Measurements from ENCODE around the gene NUP188. TPM values are rescaled to one million over a fixed set of nuclear protein-coding genes. Genes with fewer than 3 reads are reported as not detected.
"Not testable (repeated sequence)": the region's sequence is repeated elsewhere in the genome, so short reads cannot be mapped to it uniquely, and the experiment has no call there.

Gene NUP188
- total RNA-seq, 1 experiment from 2014 or later, result 75.5 TPM

DNA sequence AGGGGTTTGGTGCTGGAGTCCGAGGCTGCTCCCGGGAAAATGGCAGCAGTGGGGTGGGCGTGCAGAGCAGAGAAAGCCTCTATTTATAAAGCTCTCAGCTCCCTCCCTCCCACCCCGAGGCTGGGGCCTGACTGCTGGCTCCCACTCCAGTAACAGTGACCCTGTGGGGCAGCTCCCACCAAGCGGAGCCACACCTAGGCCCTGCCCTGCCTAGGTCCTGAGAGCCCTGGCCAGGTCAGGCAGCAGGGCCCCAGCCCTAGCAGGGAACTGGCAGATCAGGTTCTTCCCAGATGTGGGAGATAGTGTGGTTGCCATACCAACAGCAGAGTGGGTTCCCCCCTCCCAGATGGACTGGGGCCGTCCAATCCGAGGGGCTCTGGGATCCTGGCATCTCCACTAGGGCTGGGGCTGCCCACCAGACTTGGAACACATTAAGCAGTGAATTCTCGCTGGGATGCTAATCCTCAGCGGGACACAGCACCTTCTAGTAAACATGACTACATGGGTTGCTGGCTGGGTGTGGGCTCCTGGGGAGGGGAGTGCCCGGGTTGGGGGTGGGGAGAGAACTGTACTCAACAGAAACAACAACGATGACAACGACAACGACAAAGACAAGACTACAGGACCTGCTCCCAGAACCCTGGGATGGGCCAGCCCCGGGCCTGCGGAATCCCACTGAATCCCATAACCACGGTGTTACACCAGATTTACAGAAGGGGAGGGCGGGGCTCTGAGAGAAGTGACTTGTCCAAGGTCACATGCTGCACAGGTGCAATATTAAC lies 79.1 kb downstream of the NUP188 start:
- peak; percentile 84 for DNase-seq (ENCODE audit: low spot score)

DNA sequence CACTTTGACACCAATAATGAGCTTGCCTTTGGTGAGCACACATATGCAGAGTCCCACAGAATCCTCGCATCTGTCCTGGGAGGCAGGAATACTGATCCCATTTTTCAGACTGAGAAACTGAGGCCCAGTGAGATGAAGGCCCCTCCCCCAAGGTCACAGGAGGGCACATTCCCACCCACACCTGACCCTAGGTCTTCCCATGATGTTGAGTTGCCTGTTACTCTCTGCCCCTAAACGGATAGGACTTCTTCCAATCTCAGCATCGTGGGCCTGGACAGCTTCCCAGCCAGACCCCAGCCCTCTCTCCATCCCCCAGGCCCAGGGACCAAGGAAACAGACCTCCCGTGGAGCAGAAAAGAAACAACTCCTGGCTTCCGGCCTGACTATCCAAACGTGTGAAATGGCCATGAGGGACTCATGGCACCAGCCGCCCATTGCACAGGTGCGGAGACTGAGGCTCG lies 79.8 kb downstream of the NUP188 start:
- DNase-seq (ENCODE audit: low spot score), result no peak

GRCh38 chr9:129027685-129028191 lies 80.2 kb downstream of the NUP188 start:
- DNase-seq (ENCODE audit: low spot score), result peak; percentile 46

DNA sequence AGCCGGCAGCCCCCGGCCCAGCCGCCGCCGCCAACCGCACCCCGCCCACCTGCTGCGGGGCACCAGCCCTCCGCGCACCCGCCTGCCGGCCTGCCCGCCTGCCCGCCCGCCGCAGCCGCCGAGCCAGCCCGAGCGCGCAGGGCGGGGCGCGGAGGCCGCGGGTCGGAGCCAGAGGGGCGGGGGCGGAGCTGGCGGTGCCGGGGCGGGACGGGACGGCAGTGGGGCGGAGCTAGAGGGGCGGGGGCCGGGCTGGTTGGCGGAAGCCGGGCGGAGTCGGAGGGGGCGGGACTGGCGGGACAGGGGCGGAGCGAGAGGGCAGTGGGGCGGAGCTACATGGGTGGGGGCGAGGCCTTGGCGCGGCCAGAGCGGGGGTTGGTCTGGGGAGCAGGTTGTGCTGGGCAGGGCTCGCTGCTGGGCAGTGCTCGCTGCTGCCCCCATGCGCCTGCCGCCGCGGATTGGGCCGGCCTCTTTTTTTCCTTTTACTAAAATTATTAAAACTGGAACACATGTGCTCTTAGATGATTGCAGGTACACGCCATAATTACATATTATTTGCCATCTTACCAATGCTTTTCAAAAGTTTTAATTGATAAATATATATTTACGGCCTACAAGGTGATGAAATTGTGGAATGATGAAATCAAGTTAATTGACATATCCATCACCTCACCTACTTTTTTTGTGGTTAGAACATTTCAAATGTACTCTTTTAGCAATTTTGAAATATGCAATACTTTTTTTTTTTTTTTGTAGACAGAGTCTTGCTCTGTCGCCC lies 80.9 kb downstream of the NUP188 start, which contains the start of gene SH3GLB2:
Gene SH3GLB2, minus strand, starts transcription at position 140 of the 775 bp plus-strand sequence. CDS start 177 bp downstream, outside the sequence.
- DNase-seq (ENCODE audit: low spot score), result peak; percentile 92

GRCh38 chr9:129030191-129030590 lies 82.7 kb downstream of the NUP188 start:
- DNase-seq (ENCODE audit: low spot score), result no peak

GRCh38 chr9:129031514-129031913 lies 84.0 kb downstream of the NUP188 start:
- DNase-seq (ENCODE audit: low spot score), result no peak

DNA sequence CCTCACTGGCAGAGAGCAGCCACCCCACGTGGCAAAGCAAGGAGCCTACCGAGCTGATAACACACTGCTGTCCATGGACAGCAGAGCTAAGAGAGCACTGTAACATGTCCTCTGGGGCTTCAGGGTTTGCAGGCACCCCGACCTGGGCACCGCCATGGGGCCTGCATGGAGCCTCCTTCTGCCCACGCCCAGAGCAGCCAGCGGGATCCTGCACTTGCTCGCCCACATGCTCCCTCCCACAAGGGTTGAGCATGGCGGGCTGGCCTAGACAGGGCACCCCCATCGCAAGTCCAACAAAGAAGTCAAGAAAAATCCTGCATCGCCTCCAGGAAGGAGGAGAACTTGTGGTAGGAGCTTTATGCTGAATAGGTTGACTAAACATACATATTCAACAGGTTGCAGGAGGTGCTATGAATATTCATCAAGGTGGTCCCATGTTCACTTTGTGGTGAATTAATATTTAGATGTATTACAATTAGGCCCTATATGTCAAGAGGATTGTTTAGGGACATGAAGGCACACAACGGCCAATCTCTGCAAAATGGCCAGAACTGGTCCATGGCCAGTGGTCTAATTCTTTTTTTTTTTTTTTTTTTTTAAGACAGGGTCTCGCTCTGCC lies 85.2 kb downstream of the NUP188 start:
- DNase-seq (ENCODE audit: low spot score), result no peak

DNA sequence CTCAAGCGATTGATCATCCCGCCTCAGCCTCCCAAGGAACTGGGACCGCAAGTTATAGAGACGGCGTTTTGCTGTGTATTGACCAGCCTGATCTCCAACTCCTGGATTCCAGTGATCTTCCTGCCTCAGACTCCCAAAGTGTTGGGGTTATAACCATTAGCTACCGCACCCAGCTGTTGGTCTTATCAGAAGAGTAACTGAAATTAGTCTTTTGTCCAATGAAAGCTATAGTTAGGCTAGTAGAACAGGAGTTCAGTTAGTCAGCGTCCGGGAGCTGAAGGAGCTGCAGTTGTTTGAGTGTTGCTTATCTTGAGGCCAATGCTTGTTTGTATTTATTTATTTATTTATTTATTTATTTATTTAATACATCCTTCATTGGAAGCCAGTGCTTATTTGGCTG lies 85.7 kb downstream of the NUP188 start:
- DNase-seq (ENCODE audit: low spot score), result no peak

- DNase-seq (ENCODE audit: low spot score), result not testable (repeated sequence)
Observed at GRCh38 chr9:129035838-129036237, 88.3 kb downstream of the NUP188 start.

- peak; percentile 98 for DNase-seq (ENCODE audit: low spot score)
Observed at GRCh38 chr9:129036241-129036922, 88.9 kb downstream of the NUP188 start, which contains the start of gene MIGA2. MIGA2 (plus strand) TSS chr9:129036626; CDS start chr9:129040595, 3,969 bp downstream.

- DNase-seq (ENCODE audit: low spot score), result no peak
Observed at GRCh38 chr9:129036923-129037766, 89.6 kb downstream of the NUP188 start.

- no peak for DNase-seq (ENCODE audit: low spot score)
Observed at GRCh38 chr9:129037767-129038098, 90.2 kb downstream of the NUP188 start.

GRCh38 chr9:129038109-129038852 lies 90.8 kb downstream of the NUP188 start:
- DNase-seq (ENCODE audit: low spot score), result no peak

GRCh38 chr9:129040113-129040643 lies 92.7 kb downstream of the NUP188 start:
- no peak for DNase-seq (ENCODE audit: low spot score)

GRCh38 chr9:129042016-129042415 lies 94.5 kb downstream of the NUP188 start:
- DNase-seq (ENCODE audit: low spot score), result no peak

DNA sequence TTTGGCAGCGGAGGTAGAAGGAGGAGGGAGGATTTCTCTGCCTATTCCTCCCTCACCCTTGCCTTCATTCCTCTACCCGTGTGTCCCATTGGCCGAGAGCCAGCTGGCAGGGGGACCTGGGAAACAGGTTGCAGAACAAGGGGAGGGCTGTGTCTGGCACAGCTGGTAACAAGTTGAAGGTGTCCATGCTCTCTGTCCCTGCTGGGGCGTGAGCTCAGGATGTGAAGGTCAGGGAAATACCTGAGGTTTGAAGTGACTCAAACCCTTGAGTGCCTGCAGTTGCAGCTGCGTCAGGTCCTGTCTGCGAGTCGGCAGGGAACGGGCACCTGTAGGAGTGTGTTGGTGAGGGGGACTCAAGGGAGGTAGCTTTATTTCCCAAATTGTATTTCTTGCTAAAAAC lies 105.1 kb downstream of the NUP188 start:
- DNase-seq (ENCODE audit: low spot score), result peak; percentile 99

- no peak for DNase-seq (ENCODE audit: low spot score)
Observed at GRCh38 chr9:129053020-129053419, 105.5 kb downstream of the NUP188 start.

DNA sequence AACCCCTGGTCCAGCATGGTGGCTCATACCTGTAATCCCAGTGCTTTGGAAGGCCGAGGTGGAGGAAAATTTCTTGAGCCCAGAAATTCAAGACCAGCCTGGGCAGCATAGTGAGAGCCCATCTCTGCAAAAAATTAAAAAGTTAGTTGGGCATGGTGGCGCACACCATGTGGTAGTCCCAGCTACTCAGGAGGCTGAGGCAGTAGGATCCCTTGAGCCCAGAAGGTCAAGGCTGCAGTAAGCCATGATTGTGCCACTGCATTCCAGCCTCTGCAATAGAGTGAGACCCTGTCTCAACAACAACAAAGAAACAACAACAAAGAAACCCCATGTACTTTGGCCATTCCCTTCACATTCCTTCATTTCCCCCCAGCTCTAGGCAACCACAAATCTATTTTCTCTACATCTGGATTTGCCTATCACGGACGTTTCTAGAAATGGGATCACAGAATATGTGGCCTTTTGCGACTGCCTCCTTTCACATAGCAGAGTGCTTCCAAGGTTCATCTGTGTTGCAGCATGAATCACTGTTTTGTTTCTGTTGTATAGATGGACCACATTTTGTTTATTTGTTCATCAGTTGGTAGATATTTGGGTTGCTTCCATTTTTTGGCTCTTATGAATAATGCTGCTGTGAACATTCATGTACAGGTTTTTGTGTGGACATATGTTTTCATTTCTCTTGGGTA lies 106.8 kb downstream of the NUP188 start:
- no peak for DNase-seq (ENCODE audit: low spot score)

All from HT-29 (cell line).